ENCODE results near the gene SFXN3. TPM values are rescaled to one million over a fixed set of nuclear protein-coding genes. Genes with fewer than 3 reads are reported as not detected.

The SFXN3 gene
- total and polyA plus RNA-seq, 2 of the 13 experiments (the other 11 are each of a cell fraction or from before 2014, with no cell fraction given), result 16.8 to 71.5 TPM

DNA sequence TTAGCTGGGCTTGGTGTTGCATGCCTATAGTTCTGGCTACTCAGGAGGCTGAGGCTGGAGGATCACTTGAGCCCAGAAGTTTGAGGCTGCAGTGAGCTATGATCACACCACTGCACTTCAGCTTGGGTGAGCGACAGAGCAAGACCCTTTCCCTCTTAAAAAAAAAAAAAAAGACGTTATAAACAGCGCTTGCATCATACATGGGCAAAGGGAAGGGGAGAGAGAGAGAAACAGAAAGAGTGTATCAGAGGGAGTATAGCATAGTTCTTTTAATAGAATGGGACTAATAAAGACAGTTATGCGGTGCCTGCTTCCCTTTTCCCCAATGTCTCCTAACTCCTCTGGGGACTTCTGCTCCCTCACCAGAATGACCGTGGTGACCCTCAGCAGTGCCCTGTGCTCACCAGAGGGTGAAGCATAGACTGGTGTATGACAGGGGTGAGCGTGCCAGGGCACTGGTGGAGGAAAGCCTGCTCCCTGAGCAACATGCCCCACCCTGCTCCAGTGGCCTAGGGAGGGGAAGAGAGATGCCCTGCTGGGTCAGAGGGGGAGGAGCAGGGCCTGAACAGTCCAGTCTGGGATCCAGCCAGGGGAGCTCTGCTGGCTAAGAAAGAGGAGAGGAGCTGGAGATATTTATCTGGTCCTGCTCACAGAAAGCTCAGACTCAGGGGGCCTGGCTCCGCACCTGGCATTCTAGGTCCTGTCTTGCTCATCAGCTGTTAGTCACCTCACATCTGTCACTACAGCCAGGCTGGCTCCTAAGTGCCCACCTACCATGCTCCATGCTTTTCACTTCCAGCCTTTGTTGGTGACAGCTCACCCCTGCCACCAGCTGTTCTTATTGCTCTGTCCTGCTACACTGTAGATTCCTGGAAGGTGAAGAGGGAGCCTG, 2.3 kb upstream of the SFXN3 start:
- no peak overlapping the region for H3K27ac ChIP-seq (ENCODE audit: extremely low read length, insufficient read depth, low read length)
- FAIRE-seq (no peak), ATAC-seq (no peak), DNase-seq (ENCODE audit: low spot score) (no peak)
- no peaks in the 10 kb centered on the region for H3K9me3 ChIP-seq (ENCODE audit: low read length)
- 52% methylated on average over 6 of the region's 7 CpGs for WGBS (ENCODE audit: low lambda C conversion rate)
- CTCF ChIA-PET (ENCODE audit: low intra/inter-chr PET ratio, low total read pairs), result no interaction called here
- no peaks in the 10 kb centered on the region for H3K36me3 ChIP-seq (replicated peaks in 1 of 2; ENCODE audit: control insufficient read depth in 1 of 2, insufficient read depth in 2 of 2, low read length in 2 of 2)
- TF ChIP-seq HMG20A (CRISPR knock-in tag; IDR thresholded peaks at IDR 0.05; ENCODE audit: borderline replicate concordance) (no peak), TCF12 (IDR thresholded peaks at IDR 0.05) (no peak), TCF12 (CRISPR knock-in tag; IDR thresholded peaks at IDR 0.05) (no peak)
- TF ChIP-seq, protein P1, sequence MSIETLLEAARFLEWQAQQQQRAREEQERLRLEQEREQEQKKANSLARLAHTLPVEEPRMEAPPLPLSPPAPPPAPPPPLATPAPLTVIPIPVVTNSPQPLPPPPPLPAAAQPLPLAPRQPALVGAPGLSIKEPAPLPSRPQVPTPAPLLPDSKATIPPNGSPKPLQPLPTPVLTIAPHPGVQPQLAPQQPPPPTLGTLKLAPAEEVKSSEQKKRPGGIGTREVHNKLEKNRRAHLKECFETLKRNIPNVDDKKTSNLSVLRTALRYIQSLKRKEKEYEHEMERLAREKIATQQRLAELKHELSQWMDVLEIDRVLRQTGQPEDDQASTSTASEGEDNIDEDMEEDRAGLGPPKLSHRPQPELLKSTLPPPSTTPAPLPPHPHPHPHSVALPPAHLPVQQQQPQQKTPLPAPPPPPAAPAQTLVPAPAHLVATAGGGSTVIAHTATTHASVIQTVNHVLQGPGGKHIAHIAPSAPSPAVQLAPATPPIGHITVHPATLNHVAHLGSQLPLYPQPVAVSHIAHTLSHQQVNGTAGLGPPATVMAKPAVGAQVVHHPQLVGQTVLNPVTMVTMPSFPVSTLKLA (IDR thresholded peaks at IDR 0.05), result no peak
- TF ChIP-seq, protein P2, sequence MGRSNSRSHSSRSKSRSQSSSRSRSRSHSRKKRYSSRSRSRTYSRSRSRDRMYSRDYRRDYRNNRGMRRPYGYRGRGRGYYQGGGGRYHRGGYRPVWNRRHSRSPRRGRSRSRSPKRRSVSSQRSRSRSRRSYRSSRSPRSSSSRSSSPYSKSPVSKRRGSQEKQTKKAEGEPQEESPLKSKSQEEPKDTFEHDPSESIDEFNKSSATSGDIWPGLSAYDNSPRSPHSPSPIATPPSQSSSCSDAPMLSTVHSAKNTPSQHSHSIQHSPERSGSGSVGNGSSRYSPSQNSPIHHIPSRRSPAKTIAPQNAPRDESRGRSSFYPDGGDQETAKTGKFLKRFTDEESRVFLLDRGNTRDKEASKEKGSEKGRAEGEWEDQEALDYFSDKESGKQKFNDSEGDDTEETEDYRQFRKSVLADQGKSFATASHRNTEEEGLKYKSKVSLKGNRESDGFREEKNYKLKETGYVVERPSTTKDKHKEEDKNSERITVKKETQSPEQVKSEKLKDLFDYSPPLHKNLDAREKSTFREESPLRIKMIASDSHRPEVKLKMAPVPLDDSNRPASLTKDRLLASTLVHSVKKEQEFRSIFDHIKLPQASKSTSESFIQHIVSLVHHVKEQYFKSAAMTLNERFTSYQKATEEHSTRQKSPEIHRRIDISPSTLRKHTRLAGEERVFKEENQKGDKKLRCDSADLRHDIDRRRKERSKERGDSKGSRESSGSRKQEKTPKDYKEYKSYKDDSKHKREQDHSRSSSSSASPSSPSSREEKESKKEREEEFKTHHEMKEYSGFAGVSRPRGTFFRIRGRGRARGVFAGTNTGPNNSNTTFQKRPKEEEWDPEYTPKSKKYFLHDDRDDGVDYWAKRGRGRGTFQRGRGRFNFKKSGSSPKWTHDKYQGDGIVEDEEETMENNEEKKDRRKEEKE (IDR thresholded peaks at IDR 0.05), result no peak
- in situ Hi-C loops (cut with HindIII; ENCODE audit: extremely low pct_ligation_motif_present, low pct_unique_long_range_greater_than_20kb) (no loop called here), intact Hi-C loops (cut with micrococcal nuclease; ENCODE audit: unreplicated experiment) (no loop called here)
- H3K79me2 ChIP-seq (ENCODE audit: insufficient read depth, low read length), result no peaks in the 10 kb centered on the region
- peaks cover 45% of the 10 kb centered on the region for H3K4me1 ChIP-seq (ENCODE audit: insufficient read depth, low read length)
- no peak overlapping the region for H2AFZ ChIP-seq (ENCODE audit: low read length)
- H4K20me1 ChIP-seq (ENCODE audit: insufficient read depth, low read length), result no peaks in the 10 kb centered on the region
- H3K27me3 ChIP-seq (ENCODE audit: control insufficient read depth in 1 of 2, insufficient read depth in 2 of 2, low read length in 2 of 2), result no peaks in the 10 kb centered on the region; a peak in 1 of 5 replicates
- no TSS peak for BruUV-seq (replicated peaks)
- no peak overlapping the region for H3K9ac ChIP-seq (ENCODE audit: insufficient read depth, low read depth, low read length)
- POLR2A ChIA-PET, result interaction anchor here (0.8 to 4.6 kb wide), 7 partner anchors 10 to 59 kb away, joined by 3 to 51 read pairs (median 4); partner anchors contain the start of gene MRPL43
- H3K4me2 ChIP-seq (ENCODE audit: low read depth, low read length), result no peak overlapping the region
- no peak overlapping the region for H3K4me3 ChIP-seq (replicated peaks in 1 of 3; ENCODE audit: insufficient read depth in 1 of 3, low read depth in 2 of 3, low read length in 3 of 3)
